Activated T-cell treated with anti-CD3 and anti-CD28 coated beads, Interleukin-2, amount 50 U/mL, for 4 hours (primary cell): ENCODE results near the gene SPOPL. TPM values are rescaled to one million over a fixed set of nuclear protein-coding genes. Genes with fewer than 3 reads are reported as not detected.
"Not testable (repeated sequence)": the region's sequence is repeated elsewhere in the genome, so short reads cannot be mapped to it uniquely, and the experiment has no call there.

Source experiments
- ATAC-seq, 2 donors: fragments of 200-7000 bp; cut with Tn5 transposase; one replicate each; pipeline ENCODE4 v1.10.0; 2021
- DNase-seq: peaks from one replicate; pipeline ENCODE4 v3.0.0-alpha.2; 2020
- H3K27me3 Mint-ChIP-seq: one replicate; pipeline ENCODE4 v1.8.0; 2021; ENCODE audit warnings: low read depth, mixed read lengths
- H3K36me3 Mint-ChIP-seq: one replicate; pipeline ENCODE4 v1.8.0; 2022; ENCODE audit warnings: mixed read lengths; ENCODE audit not compliant: insufficient read depth
- H3K4me1 Mint-ChIP-seq: one replicate; pipeline ENCODE4 v1.8.0; 2021; ENCODE audit warnings: low read depth, mixed read lengths
- H3K4me3 Mint-ChIP-seq: one replicate; pipeline ENCODE4 v1.8.0; 2021; ENCODE audit warnings: mild to moderate bottlenecking, moderate library complexity, mixed read lengths
- H3K9me3 Mint-ChIP-seq: one replicate; pipeline ENCODE4 v1.8.0; 2021; ENCODE audit warnings: mixed read lengths
- total RNA-seq, 3 donors: library from RNA; stranded (reverse); gene quantifications; one replicate each; pipeline ENCODE4 v1.2.1, GENCODE V29; 2021

SPOPL gene
- total RNA-seq, 3 donors from 2014 or later: 18.7 to 23.8 (median 22.7) TPM

GRCh38 chr2:138523673-138524042 is 22.1 kb downstream of the SPOPL start:
- H3K27me3 Mint-ChIP-seq, DNase-seq, ATAC-seq, H3K4me3 Mint-ChIP-seq: not testable (repeated sequence)
- H3K4me1 Mint-ChIP-seq: peaks cover 40% of the 10 kb centered on the region
- H3K9me3 Mint-ChIP-seq: peaks cover 14% of the 10 kb centered on the region
- H3K36me3 Mint-ChIP-seq: peaks cover 32% of the 10 kb centered on the region

- Mint-ChIP-seq H3K9me3 (peaks cover 14% of the 10 kb centered on the region), H3K36me3 (peaks cover 32% of the 10 kb centered on the region), H3K4me1 (peaks cover 42% of the 10 kb centered on the region)
- not testable (repeated sequence) for ATAC-seq, H3K4me3 Mint-ChIP-seq, DNase-seq, H3K27me3 Mint-ChIP-seq
These were observed 22.8 kb downstream of the SPOPL start for GRCh38 chr2:138524353-138524752.

DNA sequence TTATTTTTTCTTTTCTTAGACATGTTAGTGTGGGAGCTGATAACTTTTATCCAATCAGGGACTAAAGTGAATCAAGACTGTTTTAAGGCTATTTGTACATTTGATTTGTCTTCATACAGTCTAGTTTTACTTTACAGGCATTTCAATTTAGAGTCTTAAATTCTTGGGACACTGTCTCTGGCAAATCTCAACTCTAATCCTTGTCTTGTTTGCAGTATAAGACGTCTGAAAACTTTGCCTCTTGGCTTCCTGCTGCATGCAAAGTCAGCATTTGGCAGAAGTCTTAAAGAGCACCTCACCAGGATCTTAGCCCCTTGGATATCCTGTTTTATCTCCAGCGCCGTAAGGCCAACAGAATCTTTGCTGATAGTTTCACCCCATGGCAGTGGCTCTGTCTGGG is 30.3 kb downstream of the SPOPL start:
- no peak overlapping the region for H3K4me3 Mint-ChIP-seq
- H3K4me1 Mint-ChIP-seq: peaks cover 47% of the 10 kb centered on the region
- H3K36me3 Mint-ChIP-seq: peaks cover 28% of the 10 kb centered on the region
- ATAC-seq (no peak), DNase-seq (no peak)
- H3K9me3 Mint-ChIP-seq: no peaks in the 10 kb centered on the region
- H3K27me3 Mint-ChIP-seq: no peaks in the 10 kb centered on the region

GRCh38 chr2:138534791-138535190 is 33.2 kb downstream of the SPOPL start:
- Mint-ChIP-seq H3K4me3 (no peak overlapping the region), H3K36me3 (peaks cover 42% of the 10 kb centered on the region), H3K27me3 (no peaks in the 10 kb centered on the region), H3K4me1 (peaks cover 26% of the 10 kb centered on the region), H3K9me3 (peaks cover 9% of the 10 kb centered on the region)
- DNase-seq: no peak
- no peak for ATAC-seq

DNA sequence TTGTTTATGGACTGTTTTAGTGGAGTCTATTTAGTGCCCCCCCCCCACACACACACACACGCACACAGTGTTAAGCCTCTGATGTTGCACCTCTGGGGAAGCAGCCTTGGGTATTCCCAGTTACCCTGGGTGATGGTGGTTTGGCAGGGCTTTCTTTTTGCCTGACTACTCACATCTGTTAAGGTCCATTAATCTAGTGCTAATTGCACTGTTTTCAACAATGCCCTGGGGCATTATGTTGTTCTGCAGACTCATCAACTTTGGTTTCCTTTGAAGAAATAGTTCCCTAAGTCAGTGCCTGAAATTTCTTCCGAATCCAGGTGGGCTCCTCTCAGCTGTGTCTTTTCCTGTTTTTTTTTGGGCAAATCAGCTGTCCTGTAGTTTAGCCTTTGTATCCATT is 34.7 kb downstream of the SPOPL start:
- DNase-seq: no peak
- peaks cover 21% of the 10 kb centered on the region for H3K4me1 Mint-ChIP-seq
- no peak for ATAC-seq
- H3K9me3 Mint-ChIP-seq: peaks cover 9% of the 10 kb centered on the region
- H3K36me3 Mint-ChIP-seq: peaks cover 45% of the 10 kb centered on the region
- no peaks in the 10 kb centered on the region for H3K27me3 Mint-ChIP-seq
- H3K4me3 Mint-ChIP-seq: no peak overlapping the region

GRCh38 chr2:138536740-138537139 is 35.2 kb downstream of the SPOPL start:
- Mint-ChIP-seq H3K4me3 (no peak overlapping the region), H3K4me1 (peaks cover 24% of the 10 kb centered on the region), H3K27me3 (no peaks in the 10 kb centered on the region), H3K36me3 (peaks cover 47% of the 10 kb centered on the region), H3K9me3 (peaks cover 9% of the 10 kb centered on the region)
- no peak for ATAC-seq
- no peak for DNase-seq

DNA sequence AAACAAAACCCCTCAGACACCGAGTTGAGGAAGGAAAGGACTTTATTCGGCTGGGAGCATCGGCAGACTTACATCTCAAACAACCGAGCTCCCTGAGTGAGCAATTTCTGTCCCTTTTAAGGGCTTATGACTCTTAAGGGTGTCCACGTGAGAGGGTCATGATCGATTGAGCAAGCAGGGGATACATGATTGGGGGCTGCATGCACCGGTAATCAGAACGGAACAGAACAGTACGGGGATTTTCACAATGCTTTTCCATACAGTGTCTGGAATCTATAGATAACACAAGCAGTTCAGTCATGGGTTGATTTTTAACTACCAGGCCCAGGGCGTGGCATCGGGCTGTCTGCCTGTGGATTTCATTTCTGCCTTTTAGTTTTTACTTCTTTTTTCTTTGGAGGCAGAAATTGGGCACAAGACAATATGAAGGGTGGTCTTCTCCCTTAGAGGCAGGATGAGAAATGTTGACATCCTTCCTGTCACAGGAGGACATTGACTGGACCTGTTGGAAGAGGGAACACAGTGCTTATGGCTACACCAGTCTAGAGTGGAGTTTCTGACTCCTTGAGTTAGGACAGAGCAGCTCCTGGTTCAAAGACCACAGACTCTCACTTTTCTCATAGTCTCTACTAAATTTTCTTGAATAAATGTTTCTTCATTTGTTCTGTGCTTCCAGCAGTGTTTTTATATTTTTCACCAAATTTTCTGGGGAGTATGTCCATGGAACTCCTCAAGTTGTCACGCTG is 35.8 kb downstream of the SPOPL start:
- no peak overlapping the region for H3K4me3 Mint-ChIP-seq
- peaks cover 50% of the 10 kb centered on the region for H3K36me3 Mint-ChIP-seq
- peaks cover 25% of the 10 kb centered on the region for H3K4me1 Mint-ChIP-seq

GRCh38 chr2:138544206-138544605 is 42.6 kb downstream of the SPOPL start:
- H3K27me3 Mint-ChIP-seq, DNase-seq, ATAC-seq, H3K9me3 Mint-ChIP-seq, H3K4me3 Mint-ChIP-seq: not testable (repeated sequence)
- Mint-ChIP-seq H3K36me3 (peaks cover 13% of the 10 kb centered on the region), H3K4me1 (peaks cover 28% of the 10 kb centered on the region)

More for the DNA sequence above, 35.8 kb downstream of the SPOPL start:
- ATAC-seq: no peak
- peaks cover 9% of the 10 kb centered on the region for H3K9me3 Mint-ChIP-seq
- no peak for DNase-seq
- H3K27me3 Mint-ChIP-seq: no peaks in the 10 kb centered on the region

DNA sequence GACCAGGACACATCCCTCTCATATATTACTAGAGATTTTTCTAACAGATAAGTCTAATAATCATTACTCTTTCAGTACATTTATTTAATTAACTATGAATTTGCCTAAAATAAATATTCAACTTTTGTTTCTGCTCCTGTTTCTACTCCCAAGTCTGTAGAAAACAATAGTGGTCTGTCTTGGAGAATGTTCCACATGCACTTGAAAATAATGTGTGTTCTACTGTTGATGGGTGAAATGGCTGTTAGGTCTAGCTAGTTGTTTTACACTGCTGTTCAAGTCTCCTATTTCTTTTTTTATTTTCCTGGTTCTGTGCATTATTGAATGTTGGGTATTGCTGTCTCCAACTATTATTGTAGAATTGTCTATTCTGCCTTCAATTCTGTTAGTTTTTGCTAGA is 47.2 kb downstream of the SPOPL start:
- H3K36me3 Mint-ChIP-seq: peaks cover 26% of the 10 kb centered on the region
- no peak for ATAC-seq
- H3K4me3 Mint-ChIP-seq: no peak overlapping the region
- no peaks in the 10 kb centered on the region for H3K27me3 Mint-ChIP-seq
- DNase-seq: no peak
- H3K9me3 Mint-ChIP-seq: no peaks in the 10 kb centered on the region
- H3K4me1 Mint-ChIP-seq: peaks cover 10% of the 10 kb centered on the region

DNA sequence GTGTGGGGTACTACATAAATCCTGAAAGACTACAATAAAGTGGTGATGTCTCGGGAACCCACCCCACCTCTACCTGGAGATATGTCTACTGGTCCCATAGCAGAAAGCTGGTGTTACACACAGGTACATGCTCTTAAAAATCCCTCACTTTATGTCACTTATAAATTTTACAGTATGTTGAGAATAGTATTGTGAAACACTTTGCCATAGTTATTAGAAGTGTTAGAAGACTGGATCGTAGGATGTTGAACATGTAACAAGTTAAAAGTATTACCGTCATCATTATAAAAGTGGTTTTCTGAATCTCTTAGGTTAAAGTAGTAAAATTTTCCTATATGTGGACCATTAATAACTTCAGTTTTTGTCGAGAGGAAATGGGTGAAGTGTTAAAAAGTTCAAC is 48.6 kb downstream of the SPOPL start:
- no peaks in the 10 kb centered on the region for H3K27me3 Mint-ChIP-seq
- peaks cover 8% of the 10 kb centered on the region for H3K4me1 Mint-ChIP-seq
- H3K4me3 Mint-ChIP-seq: no peak overlapping the region
- no peaks in the 10 kb centered on the region for H3K9me3 Mint-ChIP-seq
- ATAC-seq (no peak), DNase-seq (no peak)
- H3K36me3 Mint-ChIP-seq: peaks cover 33% of the 10 kb centered on the region

DNA sequence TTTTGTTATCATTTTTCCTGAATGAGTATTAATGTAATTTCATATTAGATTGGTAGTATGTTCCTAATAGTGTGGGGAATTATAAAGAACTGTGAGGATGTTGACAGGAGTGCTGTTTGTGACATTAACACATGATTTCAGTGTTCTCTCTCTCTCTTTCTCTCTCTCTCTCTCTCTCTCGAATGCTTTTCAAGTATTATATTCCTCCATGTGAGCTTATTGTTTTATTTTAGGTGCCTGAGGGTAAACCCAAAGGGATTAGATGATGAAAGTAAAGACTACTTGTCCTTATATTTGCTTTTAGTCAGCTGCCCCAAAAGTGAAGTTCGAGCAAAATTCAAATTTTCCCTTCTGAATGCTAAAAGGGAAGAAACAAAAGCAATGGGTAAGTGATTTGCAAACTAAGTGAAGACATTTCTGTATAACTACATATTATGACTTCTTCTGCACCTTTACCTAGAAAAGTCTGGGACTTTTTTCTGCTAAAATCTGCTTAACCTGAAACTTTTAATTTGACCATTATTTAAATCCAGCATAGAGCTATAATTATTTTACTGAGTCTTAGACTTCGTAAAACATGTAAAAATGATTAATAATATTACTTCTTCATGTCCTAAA is 49.2 kb downstream of the SPOPL start:
- H3K9me3 Mint-ChIP-seq: no peaks in the 10 kb centered on the region
- no peaks in the 10 kb centered on the region for H3K27me3 Mint-ChIP-seq
- H3K36me3 Mint-ChIP-seq: peaks cover 33% of the 10 kb centered on the region
- DNase-seq (no peak), ATAC-seq (no peak)
- peaks cover 8% of the 10 kb centered on the region for H3K4me1 Mint-ChIP-seq
- H3K4me3 Mint-ChIP-seq: no peak overlapping the region

DNA sequence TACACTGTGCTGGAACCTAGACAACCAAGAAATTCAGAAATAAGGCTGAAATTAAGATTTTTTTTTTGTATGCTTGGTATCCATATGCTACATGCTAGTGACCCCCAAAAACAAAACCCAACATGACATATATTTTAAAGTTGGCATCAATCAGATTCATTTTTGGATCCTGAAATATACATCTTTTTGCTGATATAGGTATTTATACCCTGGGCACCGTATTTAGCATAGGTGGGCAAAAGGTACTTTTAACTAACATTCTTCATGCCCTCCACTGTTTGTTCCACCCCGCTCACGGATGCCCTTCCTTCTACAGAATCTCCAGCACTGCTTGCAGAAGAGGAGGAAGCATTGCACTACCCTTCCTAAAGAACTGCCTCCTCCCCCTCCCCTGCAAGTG is 52.6 kb downstream of the SPOPL start:
- peaks cover 41% of the 10 kb centered on the region for H3K36me3 Mint-ChIP-seq

DNA sequence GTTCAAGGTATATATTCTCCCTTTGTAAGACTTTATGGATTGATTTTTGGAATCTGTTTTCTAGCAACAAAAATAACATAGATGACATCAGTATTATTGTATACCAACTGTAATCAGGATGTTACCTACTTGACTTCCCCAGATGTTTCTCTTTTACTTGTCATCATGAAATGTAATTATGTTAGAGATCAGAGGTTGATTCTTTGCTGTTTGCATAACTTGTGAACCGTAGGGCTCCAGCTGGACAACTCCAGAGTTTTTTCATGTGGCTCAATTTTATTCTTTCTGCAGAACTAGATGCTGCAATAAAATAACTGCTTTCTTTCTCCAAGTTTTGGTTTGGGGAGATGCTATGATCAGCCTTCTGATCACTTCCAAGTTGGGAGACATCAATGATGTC is 58.1 kb downstream of the SPOPL start:
- H3K4me3 Mint-ChIP-seq: no peak overlapping the region
- peaks cover 39% of the 10 kb centered on the region for H3K36me3 Mint-ChIP-seq
- no peaks in the 10 kb centered on the region for H3K4me1 Mint-ChIP-seq
- DNase-seq (no peak), ATAC-seq (no peak)
- no peaks in the 10 kb centered on the region for H3K9me3 Mint-ChIP-seq
- H3K27me3 Mint-ChIP-seq: no peaks in the 10 kb centered on the region

More for the DNA sequence above, 52.6 kb downstream of the SPOPL start:
- Mint-ChIP-seq H3K9me3 (no peaks in the 10 kb centered on the region), H3K4me1 (peaks cover 2% of the 10 kb centered on the region), H3K27me3 (no peaks in the 10 kb centered on the region), H3K4me3 (no peak overlapping the region)
- DNase-seq (no peak), ATAC-seq (no peak)

DNA sequence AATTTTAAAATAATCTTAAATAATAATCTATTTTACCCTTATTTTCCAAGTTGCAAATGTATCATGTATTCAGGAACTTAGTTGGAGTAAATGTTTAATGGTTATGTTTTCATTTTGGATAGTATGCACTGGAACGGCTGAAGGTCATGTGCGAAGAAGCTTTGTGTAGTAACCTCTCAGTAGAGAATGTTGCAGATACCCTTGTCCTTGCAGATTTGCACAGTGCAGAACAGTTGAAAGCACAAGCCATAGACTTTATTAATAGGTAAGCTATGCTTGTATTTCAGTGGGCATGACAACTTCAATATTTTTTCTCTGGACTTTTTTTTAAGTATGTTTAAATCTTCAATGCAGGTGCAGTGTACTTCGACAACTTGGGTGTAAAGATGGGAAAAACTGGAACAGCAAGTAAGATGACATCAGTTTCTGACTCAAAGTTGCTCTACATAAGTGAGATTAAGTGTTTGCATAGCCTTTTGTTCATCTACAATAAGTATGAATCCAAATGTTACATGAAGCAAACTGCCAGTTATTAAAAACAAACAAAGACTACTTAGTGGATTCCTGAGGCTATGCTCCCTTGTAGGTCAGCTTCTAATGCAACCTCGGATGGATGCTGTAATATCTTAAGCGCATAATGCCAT is 63.1 kb downstream of the SPOPL start:
- peaks cover 36% of the 10 kb centered on the region for H3K36me3 Mint-ChIP-seq
- ATAC-seq (no peak), DNase-seq (no peak)
- H3K9me3 Mint-ChIP-seq: no peaks in the 10 kb centered on the region
- H3K27me3 Mint-ChIP-seq: no peaks in the 10 kb centered on the region
- no peak overlapping the region for H3K4me3 Mint-ChIP-seq
- H3K4me1 Mint-ChIP-seq: no peaks in the 10 kb centered on the region

- Mint-ChIP-seq H3K4me3 (no peak overlapping the region), H3K9me3 (no peaks in the 10 kb centered on the region), H3K4me1 (no peaks in the 10 kb centered on the region), H3K27me3 (no peaks in the 10 kb centered on the region), H3K36me3 (peaks cover 37% of the 10 kb centered on the region)
- DNase-seq: no peak
- ATAC-seq: no peak
These were observed 63.6 kb downstream of the SPOPL start for GRCh38 chr2:138565230-138565598.
